Trophoblast cell (in vitro differentiated cells and primary cell): Measurements from ENCODE around the gene ARHGEF12.

Experiments
- DNase-seq, 2 donors: peaks; one replicate each; pipeline ENCODE4 v3.0.0-alpha.2; 2016
- H2AFZ ChIP-seq: 2 replicates; pipeline ENCODE4 v1.6.1; 2013; ENCODE audit warnings: low read length, moderate library complexity, mild to moderate bottlenecking; ENCODE audit not compliant: insufficient read depth, poor library complexity
- H2AK5ac ChIP-seq: 2 replicates; pipeline ENCODE4 v1.6.1; 2013; ENCODE audit warnings: mild to moderate bottlenecking, low read length
- H2BK120ac ChIP-seq: 2 replicates; pipeline ENCODE4 v1.6.1; 2013; ENCODE audit warnings: low read length, mild to moderate bottlenecking, moderate library complexity; ENCODE audit not compliant: insufficient read depth, poor library complexity
- H2BK12ac ChIP-seq: 2 replicates; pipeline ENCODE4 v1.6.1; 2013; ENCODE audit warnings: mild to moderate bottlenecking, low read length, moderate library complexity
- H2BK5ac ChIP-seq: 2 replicates; pipeline ENCODE4 v1.6.1; 2013; ENCODE audit warnings: low read length, low read depth, moderate library complexity, mild to moderate bottlenecking; ENCODE audit not compliant: poor library complexity
- H3K14ac ChIP-seq: 2 replicates; pipeline ENCODE4 v1.6.1; 2013; ENCODE audit warnings: mild to moderate bottlenecking, low read length
- H3K18ac ChIP-seq: 2 replicates; pipeline ENCODE4 v1.6.1; 2013; ENCODE audit warnings: mild to moderate bottlenecking, low read length
- H3K23ac ChIP-seq: 2 replicates; pipeline ENCODE4 v1.6.1; 2013; ENCODE audit warnings: low read length
- H3K27ac ChIP-seq: 2 replicates; pipeline ENCODE4 v1.5.1; 2013; ENCODE audit warnings: low read depth, mild to moderate bottlenecking, inconsistent platforms, low read length, moderate library complexity
- H3K27me3 ChIP-seq: 2 replicates; pipeline ENCODE4 v1.6.1; 2013; ENCODE audit warnings: inconsistent platforms, mild to moderate bottlenecking, low read length, moderate library complexity; ENCODE audit not compliant: insufficient read depth
- H3K36me3 ChIP-seq, 2 experiments: 1 replicate in 1 of 2; 2 replicates in 1 of 2; pipeline ENCODE4 v1.6.1; 2013; ENCODE audit warnings: low read length in 2 of 2, mild to moderate bottlenecking in 2 of 2, moderate library complexity in 1 of 2; ENCODE audit not compliant: insufficient read depth in 2 of 2, control insufficient read depth in 1 of 2
- H3K4ac ChIP-seq: 2 replicates; pipeline ENCODE4 v1.6.1; 2013; ENCODE audit warnings: low read depth, mild to moderate bottlenecking, low read length, moderate library complexity
- H3K4me1 ChIP-seq, 2 experiments: 1 replicate in 1 of 2; 2 replicates in 1 of 2; pipeline ENCODE4 v1.6.1; 2013; ENCODE audit warnings: low read length in 2 of 2, mild to moderate bottlenecking in 2 of 2, moderate library complexity in 1 of 2; ENCODE audit not compliant: insufficient read depth in 2 of 2, control insufficient read depth in 1 of 2
- H3K4me2 ChIP-seq: 2 replicates; pipeline ENCODE4 v1.6.1; 2013; ENCODE audit warnings: inconsistent platforms, mild to moderate bottlenecking, low read length, moderate library complexity
- H3K4me3 ChIP-seq: 2 replicates; pipeline ENCODE4 v1.5.1; 2013; ENCODE audit warnings: mild to moderate bottlenecking, low read depth, low read length, inconsistent platforms
- H3K79me1 ChIP-seq: one replicate; pipeline ENCODE4 v1.6.1; 2013; ENCODE audit warnings: low read length
- H3K79me2 ChIP-seq: 2 replicates; pipeline ENCODE4 v1.6.1; 2013; ENCODE audit warnings: low read length, mild to moderate bottlenecking; ENCODE audit not compliant: control insufficient read depth, insufficient read depth, poor library complexity
- H3K9ac ChIP-seq: 2 replicates; pipeline ENCODE4 v1.6.1; 2013; ENCODE audit warnings: mild to moderate bottlenecking, low read length
- H3K9me3 ChIP-seq: 2 replicates; pipeline ENCODE4 v1.6.1; 2013; ENCODE audit warnings: low read depth, mild to moderate bottlenecking, control low read depth, inconsistent platforms, low read length; ENCODE audit not compliant: insufficient read depth
- H4K12ac ChIP-seq: 2 replicates; pipeline ENCODE4 v1.6.1; 2013; ENCODE audit warnings: low read depth, mild to moderate bottlenecking, low read length, moderate library complexity
- H4K8ac ChIP-seq: 2 replicates; pipeline ENCODE4 v1.6.1; 2013; ENCODE audit warnings: low read depth, mild to moderate bottlenecking, low read length, moderate library complexity
- H4K91ac ChIP-seq: one replicate; pipeline ENCODE4 v1.6.1; 2013; ENCODE audit warnings: low read depth, mild to moderate bottlenecking, low read length, moderate library complexity
- WGBS: extraction: QIAGEN DNeasy Blood & Tissue Kit; methylation state at CpG from one replicate; pipeline ENCODE4 v1.1.7; 2013; ENCODE audit warnings: missing lambda C conversion rate; ENCODE audit not compliant: insufficient read length, insufficient coverage; ENCODE audit errors: extremely low coverage; 5-methylcytosine and 5-hydroxymethylcytosine counted together

The ARHGEF12 gene

DNA sequence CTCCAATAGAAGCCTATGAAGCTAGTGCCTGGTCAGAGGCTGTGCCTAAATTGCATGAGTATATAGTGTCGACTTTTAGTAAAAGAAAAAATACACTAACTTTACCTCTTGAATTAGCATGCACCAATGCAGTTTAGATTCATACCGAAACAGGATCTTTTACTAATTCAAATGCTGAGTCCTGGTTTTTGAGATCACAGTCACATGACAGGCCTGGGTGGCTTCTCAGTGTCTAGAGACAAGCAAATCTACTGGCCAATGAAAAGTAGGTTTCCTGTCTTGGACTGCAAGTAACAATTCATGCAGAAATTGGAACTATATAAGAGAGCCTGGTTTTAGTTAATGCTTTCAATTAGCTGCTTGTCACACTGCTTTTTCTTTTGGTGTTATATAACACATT lies 7.2 kb downstream of the ARHGEF12 start:
- H3K27ac ChIP-seq = no peak overlapping the region
- no peak overlapping the region for H4K12ac ChIP-seq
- WGBS = no CpG with 5 or more reads among the region's 2 CpGs

DNA sequence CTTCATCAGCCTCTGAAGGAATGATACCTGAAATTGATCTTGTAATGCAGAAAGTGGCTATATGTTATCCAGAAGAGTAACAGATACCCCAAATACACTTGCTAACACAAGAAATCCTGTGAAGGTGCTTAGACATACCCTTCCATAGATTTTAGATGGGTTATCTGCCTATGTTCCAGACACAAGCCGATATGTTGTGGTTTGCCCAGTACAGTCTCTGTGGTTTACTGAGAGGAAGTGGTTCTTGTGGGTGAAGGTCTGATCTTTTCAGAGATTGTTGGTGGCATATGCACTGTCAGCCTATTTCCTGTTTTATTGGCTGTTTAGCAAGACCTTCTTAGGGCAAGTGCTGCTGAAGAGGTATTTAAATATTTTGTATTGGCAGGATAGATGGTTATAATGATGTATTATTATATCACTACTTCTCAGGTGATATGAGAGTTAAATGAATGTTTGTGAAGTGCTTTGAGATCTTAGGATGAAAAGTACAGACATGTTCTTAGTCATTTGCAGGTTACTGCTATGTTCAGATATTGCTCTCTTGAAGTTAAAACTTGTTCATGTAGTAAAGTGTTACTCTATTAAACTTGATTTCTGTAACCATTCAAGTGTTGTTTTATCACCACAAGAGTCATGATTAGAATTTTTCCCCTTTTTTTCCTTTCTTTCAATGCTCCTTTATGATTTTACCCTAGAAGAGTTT lies 8.2 kb downstream of the ARHGEF12 start:
- H3K9ac ChIP-seq = no peak overlapping the region
- H4K12ac ChIP-seq = no peak overlapping the region
- no peak overlapping the region for H4K8ac ChIP-seq
- no peak overlapping the region for H3K18ac ChIP-seq
- no peaks in the 10 kb centered on the region for H3K27me3 ChIP-seq
- H3K23ac ChIP-seq = no peak overlapping the region
- H4K91ac ChIP-seq = no peak overlapping the region
- no peak overlapping the region for H2BK5ac ChIP-seq
- no peaks in the 10 kb centered on the region for H3K9me3 ChIP-seq
- peaks cover 2 to 4% of the 10 kb centered on the region in 2 experiments for H3K4me1 ChIP-seq
- H3K79me1 ChIP-seq = no peaks in the 10 kb centered on the region
- H2AK5ac ChIP-seq = no peak overlapping the region
- peaks cover 2% of the 10 kb centered on the region for H3K79me2 ChIP-seq
- DNase-seq = peak in 1 of 2 donors; percentile 17
- H2BK120ac ChIP-seq = no peak overlapping the region
- H3K36me3 ChIP-seq = no peaks in the 10 kb centered on the region
- WGBS = no CpG with 5 or more reads among the region's 1 CpG
- H3K4me3 ChIP-seq = no peak overlapping the region
- H3K4me2 ChIP-seq = no peak overlapping the region
- H2BK12ac ChIP-seq = no peak overlapping the region
- no peak overlapping the region for H3K27ac ChIP-seq
- H3K4ac ChIP-seq = peak overlapping the region; percentile 33
- no peak overlapping the region for H2AFZ ChIP-seq
- no peak overlapping the region for H3K14ac ChIP-seq

More for the DNA sequence above, 7.2 kb downstream of the ARHGEF12 start:
- Histone ChIP-seq H2AFZ (no peak overlapping the region), H3K4me1 (peaks cover 2 to 5% of the 10 kb centered on the region in 2 experiments), H3K36me3 (no peaks in the 10 kb centered on the region), H3K9ac (no peak overlapping the region), H2BK5ac (no peak overlapping the region), H2BK120ac (no peak overlapping the region), H3K4me3 (no peak overlapping the region), H3K79me1 (no peaks in the 10 kb centered on the region), H2BK12ac (no peak overlapping the region), H3K4ac (peak overlapping the region; percentile 47), H4K8ac (no peak overlapping the region), H3K23ac (no peak overlapping the region), H3K14ac (no peak overlapping the region), H3K18ac (no peak overlapping the region), H3K9me3 (no peaks in the 10 kb centered on the region), H4K91ac (no peak overlapping the region), H3K27me3 (no peaks in the 10 kb centered on the region), H3K4me2 (no peak overlapping the region), H2AK5ac (no peak overlapping the region), H3K79me2 (peaks cover 2% of the 10 kb centered on the region)
- DNase-seq = no peak

DNA sequence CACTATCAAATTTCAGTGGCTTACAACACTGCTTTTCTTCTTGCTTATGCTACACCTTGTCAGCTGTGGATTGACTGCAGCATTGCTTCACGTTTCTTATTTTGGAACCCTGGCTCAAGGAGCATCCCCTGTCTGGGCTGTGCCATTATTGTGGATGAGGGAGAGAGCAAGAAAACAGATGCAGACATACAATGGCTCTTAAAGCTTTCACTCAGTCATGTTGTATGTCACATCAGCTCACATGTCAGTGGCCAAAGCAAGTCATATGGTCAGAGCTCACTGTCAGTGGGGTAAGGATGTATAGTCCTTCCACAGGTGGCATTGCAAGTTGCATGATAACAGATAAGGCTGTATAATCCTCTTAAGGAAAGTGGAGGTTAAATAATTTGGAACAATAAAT lies 10.0 kb downstream of the ARHGEF12 start:
- H2AK5ac ChIP-seq = no peak overlapping the region
- H3K9ac ChIP-seq = no peak overlapping the region
- no peak overlapping the region for H3K27ac ChIP-seq
- peak overlapping the region; percentile 52 for H3K4ac ChIP-seq
- no peak overlapping the region for H3K4me3 ChIP-seq
- no peaks in the 10 kb centered on the region for H3K9me3 ChIP-seq
- no peak overlapping the region for H3K14ac ChIP-seq
- H3K79me2 ChIP-seq = no peaks in the 10 kb centered on the region
- H3K23ac ChIP-seq = no peak overlapping the region
- no peak overlapping the region for H2BK12ac ChIP-seq
- no peak overlapping the region for H2BK120ac ChIP-seq
- H4K12ac ChIP-seq = no peak overlapping the region
- no peaks in the 10 kb centered on the region for H3K27me3 ChIP-seq
- WGBS = no CpG with 5 or more reads among the region's 1 CpG
- no peaks in the 10 kb centered on the region for H3K79me1 ChIP-seq
- DNase-seq = no peak
- no peak overlapping the region for H3K4me2 ChIP-seq
- H2BK5ac ChIP-seq = no peak overlapping the region
- H4K91ac ChIP-seq = no peak overlapping the region
- H3K18ac ChIP-seq = no peak overlapping the region
- no peak overlapping the region for H4K8ac ChIP-seq
- H3K4me1 ChIP-seq = peaks cover 2 to 3% of the 10 kb centered on the region in 2 experiments
- H3K36me3 ChIP-seq = no peaks in the 10 kb centered on the region
- H2AFZ ChIP-seq = no peak overlapping the region

GRCh38 chr11:120350637-120351036 lies 14.4 kb downstream of the ARHGEF12 start:
- Histone ChIP-seq H2BK12ac (no peak overlapping the region), H4K91ac (no peak overlapping the region), H3K79me2 (peaks cover 5% of the 10 kb centered on the region), H3K9me3 (no peaks in the 10 kb centered on the region), H3K9ac (no peak overlapping the region), H3K27ac (no peak overlapping the region), H3K14ac (no peak overlapping the region), H3K4me1 (peaks cover 9 to 14% of the 10 kb centered on the region in 2 experiments), H3K4me2 (no peak overlapping the region), H3K36me3 (peaks cover 0 to 2% of the 10 kb centered on the region in 2 experiments), H2AK5ac (no peak overlapping the region), H4K8ac (no peak overlapping the region), H3K4ac (peak overlapping the region; percentile 62), H3K79me1 (no peaks in the 10 kb centered on the region), H4K12ac (no peak overlapping the region), H3K27me3 (no peaks in the 10 kb centered on the region), H3K4me3 (no peak overlapping the region), H2BK120ac (no peak overlapping the region), H3K18ac (no peak overlapping the region), H3K23ac (no peak overlapping the region), H2AFZ (no peak overlapping the region), H2BK5ac (no peak overlapping the region)
- no peak for DNase-seq
